Esophagus (tissue), 2 donors: ENCODE measurements around the gene SERPINB8. TPM values are rescaled to one million over a fixed set of nuclear protein-coding genes. Genes with fewer than 3 reads are reported as not detected.

Source experiments
- H3K27ac ChIP-seq, 2 donors: one replicate each; pipeline ENCODE4 v1.5.1; 2013; ENCODE audit warnings: low read depth in 2 of 2, mild to moderate bottlenecking in 2 of 2, inconsistent platforms in 1 of 2, low read length in 1 of 2, moderate library complexity in 1 of 2
- H3K27me3 ChIP-seq, 2 donors: one replicate each; pipeline ENCODE4 v1.6.1; 2013; ENCODE audit warnings: low read length in 2 of 2, control low read depth in 1 of 2, mild to moderate bottlenecking in 1 of 2; ENCODE audit not compliant: insufficient read depth in 2 of 2, control insufficient read depth in 1 of 2
- H3K36me3 ChIP-seq, 2 donors: one replicate each; pipeline ENCODE4 v1.6.1; 2013; ENCODE audit warnings: low read length in 1 of 2; ENCODE audit not compliant: control insufficient read depth in 2 of 2, insufficient read depth in 2 of 2
- H3K4me1 ChIP-seq, 2 donors: one replicate each; pipeline ENCODE4 v1.6.1; 2013; ENCODE audit warnings: low read length in 1 of 2; ENCODE audit not compliant: control insufficient read depth in 2 of 2, insufficient read depth in 2 of 2
- H3K4me3 ChIP-seq, 2 donors: one replicate each; pipeline ENCODE4 v1.5.1; 2013; ENCODE audit warnings: low read length in 2 of 2, mild to moderate bottlenecking in 2 of 2, low read depth in 1 of 2, moderate library complexity in 1 of 2
- H3K9me3 ChIP-seq, 2 donors: one replicate each; pipeline ENCODE4 v1.6.1; 2013; ENCODE audit warnings: mild to moderate bottlenecking in 2 of 2, low read depth in 1 of 2, low read length in 1 of 2, moderate library complexity in 1 of 2; ENCODE audit not compliant: control insufficient read depth in 2 of 2, insufficient read depth in 1 of 2
- WGBS, 2 donors: extraction: QIAGEN DNeasy Blood & Tissue Kit; methylation state at CpG; one replicate each; pipeline ENCODE4 v1.1.7; 2013; 5-methylcytosine and 5-hydroxymethylcytosine counted together
- polyA plus RNA-seq, 2 donors: library from polyadenylated mRNA; stranded (reverse); fragments of 200-250 nt; gene quantifications; one replicate each; pipeline ENCODE4 v1.2.3, GENCODE V29; 2013
- donor health status: healthy with polysubstance abuse.
- donor health status: Bipolar disorder and iron deficiency.

Gene SERPINB8
- polyA plus RNA-seq, 2 donors, result 20.6 to 27.3 TPM

DNA sequence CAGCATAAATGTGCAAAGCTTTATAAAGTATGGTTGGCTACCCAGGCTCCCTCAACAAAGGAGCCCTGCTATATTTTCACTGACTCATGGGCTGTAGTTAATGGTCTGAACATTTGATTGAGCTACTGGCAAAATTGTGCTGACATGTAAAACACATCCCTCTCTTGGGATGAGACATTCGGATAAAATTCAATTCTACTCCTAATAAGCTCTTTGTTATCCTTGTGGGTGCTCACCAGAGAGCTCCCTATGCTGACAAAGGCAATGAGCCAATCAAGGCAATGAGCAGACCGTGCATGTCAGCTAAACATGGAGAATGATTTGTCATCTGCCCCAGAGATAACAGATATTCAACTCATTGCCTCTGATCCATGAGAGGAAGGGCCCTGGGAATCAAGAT, 27.7 kb downstream of the SERPINB8 start:
- Histone ChIP-seq H3K4me1 (no peaks in the 10 kb centered on the region), H3K27ac (no peak overlapping the region), H3K27me3 (no peaks in the 10 kb centered on the region), H3K4me3 (no peak overlapping the region), H3K9me3 (peaks cover 2 to 6% of the 10 kb centered on the region in 2 donors), H3K36me3 (no peaks in the 10 kb centered on the region)
- WGBS, 2 donors, result 78 to 80% methylated on average over 2 of the region's 2 CpGs

DNA sequence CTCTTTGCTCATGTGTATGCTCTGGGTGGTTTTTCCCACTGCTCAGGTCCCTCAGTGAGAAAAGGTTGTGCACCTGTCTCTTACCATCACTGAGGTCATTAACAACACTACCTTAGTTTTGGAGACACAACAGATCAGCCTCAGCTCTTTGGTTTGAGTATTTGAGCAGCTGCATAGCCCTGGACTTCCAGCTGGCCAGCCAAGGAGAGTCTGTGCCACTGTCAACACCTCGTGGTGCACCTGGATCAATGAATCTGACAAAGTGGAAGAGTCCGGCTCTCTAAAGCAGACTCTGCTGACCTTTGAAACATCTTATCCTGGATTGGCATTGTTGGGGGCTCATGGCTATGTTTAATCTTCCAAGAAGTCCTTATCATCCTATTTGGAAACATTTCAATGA, 30.0 kb downstream of the SERPINB8 start:
- H3K9me3 ChIP-seq, result peaks cover 4 to 9% of the 10 kb centered on the region in 2 donors
- no peaks in the 10 kb centered on the region for H3K36me3 ChIP-seq
- H3K4me3 ChIP-seq, result no peak overlapping the region
- no peak overlapping the region for H3K27ac ChIP-seq
- no peaks in the 10 kb centered on the region for H3K4me1 ChIP-seq
- H3K27me3 ChIP-seq, result no peaks in the 10 kb centered on the region
- 54 to 75% methylated on average over 2 of the region's 2 CpGs for WGBS, 2 donors

DNA sequence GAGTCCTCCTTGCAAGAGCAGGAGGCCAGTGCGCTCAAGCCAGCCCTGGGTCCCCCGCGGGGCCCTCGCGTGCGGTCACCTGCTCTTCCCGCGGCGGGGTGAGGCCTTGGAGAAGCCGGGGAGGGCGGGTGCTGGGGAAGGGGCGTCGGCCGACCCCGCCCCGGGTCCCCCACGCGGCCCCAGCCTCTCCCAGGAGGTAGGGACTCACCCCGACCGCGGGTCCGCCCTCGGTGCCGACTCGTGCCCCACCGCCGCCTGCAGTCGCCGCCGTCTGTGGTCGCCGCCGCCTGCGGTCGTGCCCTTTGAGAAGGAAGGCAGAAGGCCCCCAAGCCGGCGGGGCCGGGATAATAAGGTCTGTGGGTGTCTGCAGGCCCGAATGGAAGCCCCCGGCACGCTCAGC, 32.7 kb downstream of the SERPINB8 start:
- Histone ChIP-seq H3K4me1 (no peaks in the 10 kb centered on the region), H3K27me3 (no peaks in the 10 kb centered on the region), H3K27ac (no peak overlapping the region), H3K9me3 (peaks cover 4 to 7% of the 10 kb centered on the region in 2 donors), H3K4me3 (no peak overlapping the region), H3K36me3 (no peaks in the 10 kb centered on the region)
- 51 to 52% methylated on average over 40 to 41 of the region's 41 CpGs for WGBS, 2 donors

DNA sequence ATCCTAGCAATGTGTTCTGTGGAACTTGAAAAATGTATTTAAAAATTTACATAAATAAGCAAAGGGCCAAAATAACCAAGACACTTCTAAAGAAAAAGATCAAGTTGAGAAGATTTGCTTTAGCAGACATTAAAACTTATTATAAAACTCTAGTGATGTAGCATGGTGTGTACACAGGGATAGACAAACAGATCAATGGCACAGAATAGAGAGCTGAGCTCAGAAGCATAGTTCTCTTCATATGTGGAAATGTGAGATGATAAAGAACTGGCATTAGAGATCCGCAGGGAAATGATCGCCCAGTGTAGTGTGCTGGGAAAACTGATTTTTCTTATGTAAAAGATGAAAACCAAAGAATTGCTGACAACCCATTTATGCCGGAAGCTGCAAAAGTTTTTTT, 39.4 kb downstream of the SERPINB8 start:
- H3K4me1 ChIP-seq, result no peaks in the 10 kb centered on the region
- no peaks in the 10 kb centered on the region for H3K36me3 ChIP-seq
- H3K27ac ChIP-seq, result no peak overlapping the region
- H3K9me3 ChIP-seq, result no peaks in the 10 kb centered on the region
- H3K27me3 ChIP-seq, result peaks cover 0 to 3% of the 10 kb centered on the region in 2 donors
- WGBS, 2 donors, result 87 to 92% methylated on average over 3 of the region's 3 CpGs
- H3K4me3 ChIP-seq, result no peak overlapping the region

DNA sequence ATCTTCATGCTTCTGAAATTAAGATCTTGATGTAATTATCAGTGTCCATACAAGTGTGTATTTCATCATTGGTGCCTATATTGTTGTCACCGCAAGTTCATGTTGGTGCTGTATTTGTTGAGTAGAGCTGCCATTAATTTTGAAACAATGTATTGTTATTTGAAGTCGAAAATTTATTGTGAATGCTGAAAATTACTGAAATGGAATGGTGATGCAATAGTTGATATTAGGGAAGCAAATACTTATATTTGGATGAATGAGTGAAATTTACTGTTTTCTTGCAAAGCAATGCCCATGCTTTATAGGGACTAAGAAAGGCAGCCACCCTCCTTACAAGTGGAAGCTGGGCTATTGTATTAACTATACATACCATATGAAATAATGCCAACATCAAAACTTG, 41.6 kb downstream of the SERPINB8 start:
- H3K9me3 ChIP-seq, result no peaks in the 10 kb centered on the region
- no peak overlapping the region for H3K4me3 ChIP-seq
- WGBS, 2 donors, result 86 to 87% methylated on average over 2 of the region's 2 CpGs
- H3K4me1 ChIP-seq, result no peaks in the 10 kb centered on the region
- H3K27ac ChIP-seq, result no peak overlapping the region
- H3K36me3 ChIP-seq, result no peaks in the 10 kb centered on the region
- H3K27me3 ChIP-seq, result peaks cover 0 to 3% of the 10 kb centered on the region in 2 donors

DNA sequence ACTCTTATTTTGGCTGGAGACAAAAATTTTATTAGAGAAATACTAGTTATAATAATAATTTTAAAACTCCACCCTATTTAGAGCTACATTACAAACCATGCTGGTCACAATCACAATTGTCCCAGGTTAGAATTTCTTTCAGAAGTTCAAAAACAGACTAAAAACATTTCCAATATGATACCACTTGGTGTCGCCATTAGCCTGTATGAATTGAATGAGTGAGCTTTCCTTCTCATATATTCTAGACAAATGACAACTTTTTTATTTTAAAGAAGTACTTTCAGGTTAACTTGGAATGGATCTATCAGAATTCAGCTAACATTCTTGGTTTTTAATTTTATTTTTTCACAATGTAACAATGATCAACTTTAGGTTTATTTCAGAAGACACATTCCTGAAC, 48.0 kb downstream of the SERPINB8 start:
- Histone ChIP-seq H3K4me3 (no peak overlapping the region), H3K27ac (no peak overlapping the region), H3K36me3 (no peaks in the 10 kb centered on the region), H3K27me3 (peaks cover 0 to 5% of the 10 kb centered on the region in 2 donors), H3K9me3 (no peaks in the 10 kb centered on the region), H3K4me1 (no peaks in the 10 kb centered on the region)
- 9 to 11% methylated on average over 1 of the region's 1 CpG for WGBS, 2 donors

DNA sequence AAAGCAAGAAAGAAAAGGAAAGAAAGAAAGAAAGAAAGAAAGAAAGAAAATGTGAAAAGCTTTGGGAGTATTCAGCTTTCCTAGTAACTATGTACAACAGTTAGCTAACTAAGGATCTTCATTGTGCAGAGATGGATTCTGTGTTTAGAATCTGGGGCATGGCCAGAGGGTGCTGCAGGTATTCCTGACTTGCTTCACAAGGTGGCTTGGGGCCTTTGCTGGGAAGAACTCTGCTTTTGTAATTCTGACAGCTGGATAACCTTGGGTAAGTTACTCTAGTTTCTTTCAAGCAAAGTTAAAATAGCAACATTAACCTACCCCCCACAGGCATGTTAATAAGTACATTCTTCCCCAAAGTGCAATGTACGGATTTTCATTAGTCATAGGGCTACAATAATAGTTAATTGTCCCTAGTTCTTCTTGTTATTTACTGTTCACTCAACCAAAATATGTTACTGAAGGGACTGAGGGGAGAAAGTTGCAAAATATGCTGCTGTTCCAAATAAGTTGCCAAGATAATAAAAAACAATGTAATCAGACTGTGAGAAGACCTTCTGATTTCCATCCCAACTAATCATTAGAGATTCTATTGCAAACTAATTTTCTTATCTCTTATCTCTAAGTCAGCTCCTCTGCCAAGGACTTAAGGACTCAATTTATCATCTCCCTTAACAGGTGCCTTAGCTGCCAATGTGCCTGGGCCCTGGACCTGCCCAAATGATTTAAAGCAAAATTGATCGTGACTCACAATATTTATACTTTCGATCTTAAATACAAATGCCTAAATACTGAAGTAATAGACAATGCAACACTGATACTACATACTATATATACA, 50.3 kb downstream of the SERPINB8 start:
- H3K27me3 ChIP-seq, result peaks cover 0 to 2% of the 10 kb centered on the region in 2 donors
- WGBS, 2 donors, result 61 to 68% methylated on average over 3 of the region's 3 CpGs
- H3K4me1 ChIP-seq, result no peaks in the 10 kb centered on the region
- no peaks in the 10 kb centered on the region for H3K36me3 ChIP-seq
- no peak overlapping the region for H3K27ac ChIP-seq
- no peak overlapping the region for H3K4me3 ChIP-seq
- H3K9me3 ChIP-seq, result no peaks in the 10 kb centered on the region

DNA sequence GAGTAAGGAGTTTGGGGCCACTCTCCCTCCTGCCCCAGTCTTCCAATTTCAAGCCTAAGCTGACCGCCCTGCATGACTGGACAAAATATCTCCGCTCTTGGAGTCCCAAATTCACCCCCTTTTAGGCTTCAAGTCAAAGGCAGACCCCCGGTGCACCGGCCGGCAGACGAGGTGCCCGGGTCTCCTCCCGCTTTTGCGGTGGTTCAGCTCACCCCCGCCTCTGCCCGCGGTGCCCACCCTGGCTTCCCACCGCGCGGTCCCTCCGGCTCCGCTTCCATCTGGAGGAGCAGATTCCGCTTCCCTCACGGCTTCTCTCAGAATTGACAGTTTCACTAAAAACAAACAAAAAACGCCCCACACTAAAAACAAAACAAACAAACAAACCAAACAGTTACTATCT, 56.5 kb downstream of the SERPINB8 start:
- no peaks in the 10 kb centered on the region for H3K27me3 ChIP-seq
- no peaks in the 10 kb centered on the region for H3K9me3 ChIP-seq
- 94% methylated on average over 19 to 20 of the region's 20 CpGs for WGBS, 2 donors
- H3K4me1 ChIP-seq, result no peaks in the 10 kb centered on the region
- no peaks in the 10 kb centered on the region for H3K36me3 ChIP-seq
- no peak overlapping the region for H3K4me3 ChIP-seq
- H3K27ac ChIP-seq, result no peak overlapping the region

DNA sequence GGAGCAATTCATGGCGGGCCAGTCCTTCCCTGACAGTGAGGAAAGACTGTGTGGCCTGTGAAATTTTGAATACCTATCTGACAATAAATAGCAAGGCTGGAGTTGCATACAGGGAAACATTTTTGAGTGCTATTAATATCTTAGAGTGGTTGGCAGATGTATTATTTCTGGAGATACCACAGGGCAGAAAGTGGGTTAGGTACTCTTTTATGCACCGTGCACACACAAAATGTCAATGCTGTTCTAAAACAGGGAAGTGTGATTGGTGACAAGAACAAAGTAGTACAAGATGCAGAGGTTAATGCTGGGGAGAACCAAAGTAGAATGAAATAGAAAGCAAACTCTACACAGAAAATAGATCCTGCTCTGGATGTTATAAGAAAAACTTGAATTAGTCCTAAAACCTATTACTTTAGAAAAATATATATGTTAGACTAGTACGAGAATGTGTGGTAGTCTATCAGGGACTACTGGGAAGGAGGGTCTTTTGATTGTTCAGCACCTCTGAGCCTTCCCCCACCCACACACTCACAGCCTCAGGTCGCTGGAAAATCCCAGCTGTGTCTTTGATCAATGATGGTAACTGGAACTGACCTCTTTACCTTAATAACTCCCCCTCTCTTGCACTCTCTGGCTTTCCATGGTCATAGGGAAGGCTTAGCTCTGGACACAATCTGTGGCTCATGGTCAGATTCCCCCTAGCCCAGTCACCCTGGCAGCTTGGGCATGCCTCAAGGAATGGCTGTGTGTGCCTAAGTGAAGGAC, 58.2 kb downstream of the SERPINB8 start:
- no peaks in the 10 kb centered on the region for H3K36me3 ChIP-seq
- H3K4me1 ChIP-seq, result no peaks in the 10 kb centered on the region
- no peak overlapping the region for H3K4me3 ChIP-seq
- WGBS, 2 donors, result 57 to 73% methylated on average over 4 of the region's 4 CpGs
- no peaks in the 10 kb centered on the region for H3K27me3 ChIP-seq
- no peak overlapping the region for H3K27ac ChIP-seq
- H3K9me3 ChIP-seq, result no peaks in the 10 kb centered on the region
